HL-60 (cell line): ENCODE measurements around the gene BCL7C.

Experiments used
- CTCF ChIP-seq: IDR thresholded peaks from one replicate; pipeline ENCODE4 v1.5.1; 2011; ENCODE audit warnings: low read length, control low read depth, inconsistent platforms; ENCODE audit not compliant: insufficient read depth
- GABPA ChIP-seq: IDR thresholded peaks from 2 replicates; pipeline ENCODE4 v1.6.1; 2012; ENCODE audit warnings: low read depth

DNA sequence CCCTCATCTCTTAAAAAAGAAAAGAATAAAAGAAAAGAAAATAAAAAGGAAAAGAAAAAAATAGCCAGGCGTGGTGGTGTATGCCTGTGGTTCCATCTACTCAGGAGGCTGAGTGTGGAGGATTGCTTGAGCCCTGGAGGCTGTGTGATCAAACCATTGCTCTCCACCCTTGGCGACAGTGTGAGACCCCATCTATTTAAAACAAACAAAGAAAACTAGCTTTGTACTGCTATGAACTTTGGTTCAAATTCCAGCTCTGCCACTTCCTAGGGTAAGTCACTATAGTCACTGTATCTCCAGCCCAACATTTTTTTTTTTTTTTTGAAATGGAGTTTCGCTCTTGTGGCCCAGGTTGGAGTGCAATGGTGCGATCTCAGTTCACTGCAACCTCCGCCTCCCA, 6.7 kb upstream of the BCL7C start:
- TF ChIP-seq CTCF (no peak), GABPA (no peak)
